Mammary epithelial cell (primary cell): ENCODE measurements around the gene CFAP299.

ENCODE experiments used
- CTCF ChIP-seq, 2 donors: IDR thresholded peaks in 1 of 2; conservative IDR thresholded peaks in 1 of 2; 2 replicates each; pipeline ENCODE4 v1.5.1; 2011 to 2012; ENCODE audit warnings: inconsistent platforms in 2 of 2, low read length in 2 of 2, mild to moderate bottlenecking in 2 of 2, control low read depth in 1 of 2, low read depth in 1 of 2; ENCODE audit not compliant: insufficient read depth in 1 of 2; ENCODE audit errors: extremely low read depth in 1 of 2
- EZH2 ChIP-seq: IDR thresholded peaks from 2 replicates; pipeline ENCODE4 v1.6.1; 2012; ENCODE audit warnings: low read length, inconsistent platforms, borderline replicate concordance

- TF ChIP-seq CTCF (conservative IDR thresholded peaks at IDR 0.05 in 1 of 2, IDR thresholded peaks at IDR 0.05 in 1 of 2; ENCODE audit: extremely low read depth in 1 of 2, insufficient read depth in 1 of 2, low read depth in 1 of 2, low read length in 2 of 2) (no peak), EZH2 (no peak)
Observed at GRCh38 chr4:80811406-80811805, 475.9 kb downstream of the CFAP299 start.
